IPS DF 6.9 (cell line): Measurements from ENCODE around the gene CELSR3.

Source experiments
- DNase-seq: peaks from one replicate; pipeline ENCODE4 v3.0.0-alpha.2; 2013; ENCODE audit warnings: low read depth, low spot score
- H3K27ac ChIP-seq: one replicate; pipeline ENCODE4 v1.5.1; 2013; ENCODE audit warnings: low read length, control low read depth
- H3K27me3 ChIP-seq: 2 replicates; pipeline ENCODE4 v1.6.1; 2013; ENCODE audit warnings: mild to moderate bottlenecking, low read length; ENCODE audit not compliant: control insufficient read depth, insufficient read depth
- H3K36me3 ChIP-seq: 2 replicates; pipeline ENCODE4 v1.6.1; 2013; ENCODE audit warnings: low read length; ENCODE audit not compliant: control insufficient read depth, insufficient read depth
- H3K4me1 ChIP-seq: 2 replicates; pipeline ENCODE4 v1.6.1; 2013; ENCODE audit warnings: low read length; ENCODE audit not compliant: control insufficient read depth, insufficient read depth
- H3K4me3 ChIP-seq: 2 replicates; pipeline ENCODE4 v1.5.1; 2013; ENCODE audit warnings: mild to moderate bottlenecking, low read length
- H3K9me3 ChIP-seq: 2 replicates; pipeline ENCODE4 v1.6.1; 2013; ENCODE audit warnings: low read length, inconsistent platforms; ENCODE audit not compliant: control insufficient read depth, insufficient read depth
- WGBS: extraction: QIAGEN DNeasy Blood & Tissue Kit; methylation state at CpG from one replicate; pipeline ENCODE4 v1.1.7; 2013; ENCODE audit warnings: mixed read lengths, missing lambda C conversion rate; ENCODE audit not compliant: insufficient read length, insufficient coverage; 5-methylcytosine and 5-hydroxymethylcytosine counted together

CELSR3 gene

DNA sequence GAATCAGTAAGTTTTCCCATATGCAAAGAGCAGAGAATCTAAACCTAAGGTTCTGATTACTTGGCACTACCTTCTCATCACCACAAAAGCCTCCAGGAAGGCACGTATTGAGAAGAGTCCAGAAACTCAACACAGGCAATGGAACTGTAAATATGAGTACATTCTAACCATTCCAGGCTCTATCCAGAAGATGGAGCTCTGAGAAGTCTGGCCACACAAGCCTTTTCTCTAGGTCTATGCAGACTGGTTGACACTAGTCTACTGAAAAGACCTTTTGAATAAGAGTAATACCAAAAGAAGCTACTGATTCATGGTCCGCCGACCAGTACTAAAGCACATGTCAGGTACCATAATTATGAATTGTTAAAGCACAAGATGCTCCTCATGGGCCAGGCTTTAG lies 35.3 kb upstream of the CELSR3 start:
- H3K27ac ChIP-seq, result no peak overlapping the region
- DNase-seq, result no peak
- WGBS, result no CpG with 5 or more reads among the region's 3 CpGs
- H3K36me3 ChIP-seq, result peaks cover 17% of the 10 kb centered on the region
- H3K9me3 ChIP-seq, result no peaks in the 10 kb centered on the region
- H3K27me3 ChIP-seq, result no peaks in the 10 kb centered on the region
- peaks cover 4% of the 10 kb centered on the region; the same call in 1 of the 2 replicates for H3K4me1 ChIP-seq
- no peak overlapping the region for H3K4me3 ChIP-seq

DNA sequence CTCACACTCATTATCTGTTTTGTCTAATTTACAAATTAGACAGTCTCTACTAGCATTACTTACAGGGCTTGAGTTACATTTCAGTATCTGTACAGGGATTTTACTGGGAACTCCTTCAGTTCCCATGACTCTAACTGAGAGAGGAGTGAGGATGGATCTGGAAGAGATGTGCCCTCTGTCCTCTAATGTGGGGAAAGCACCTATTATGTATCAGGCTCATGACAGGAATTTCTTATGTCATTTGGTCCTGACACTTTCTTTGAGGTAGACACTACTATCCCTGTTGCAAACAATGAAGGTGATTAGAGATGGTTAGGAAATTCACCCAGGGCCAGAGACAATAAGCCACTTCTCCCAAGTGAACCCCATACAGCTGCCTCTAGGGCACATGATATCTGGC lies 33.9 kb upstream of the CELSR3 start:
- Histone ChIP-seq H3K27ac (no peak overlapping the region), H3K4me1 (peaks cover 1% of the 10 kb centered on the region; the same call in 1 of the 2 replicates), H3K27me3 (no peaks in the 10 kb centered on the region), H3K36me3 (peaks cover 25% of the 10 kb centered on the region), H3K9me3 (no peaks in the 10 kb centered on the region), H3K4me3 (no peak overlapping the region)
- no peak for DNase-seq

DNA sequence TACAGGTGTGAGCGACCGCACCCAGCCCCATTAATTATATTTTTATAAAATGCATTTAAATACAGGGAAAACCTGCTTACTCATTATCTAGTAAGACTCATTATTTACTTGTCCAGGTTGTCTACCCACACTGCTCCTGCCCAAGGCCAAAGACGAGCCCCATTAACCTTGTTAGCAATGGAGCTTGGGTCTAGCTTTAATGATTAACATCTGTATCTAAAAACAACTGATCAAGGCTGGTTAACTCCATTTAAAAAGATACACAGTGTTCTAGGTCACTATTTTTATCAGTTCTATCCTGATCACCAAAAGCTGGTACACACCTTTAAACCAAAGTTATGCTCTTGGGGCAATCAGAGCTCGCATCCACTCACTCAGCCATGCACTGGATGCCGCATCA lies 33.5 kb upstream of the CELSR3 start:
- Histone ChIP-seq H3K9me3 (no peaks in the 10 kb centered on the region), H3K36me3 (peaks cover 25% of the 10 kb centered on the region), H3K4me1 (peaks cover 1% of the 10 kb centered on the region; the same call in 1 of the 2 replicates), H3K4me3 (no peak overlapping the region), H3K27me3 (no peaks in the 10 kb centered on the region), H3K27ac (no peak overlapping the region)
- no CpG with 5 or more reads among the region's 5 CpGs for WGBS
- no peak for DNase-seq

DNA sequence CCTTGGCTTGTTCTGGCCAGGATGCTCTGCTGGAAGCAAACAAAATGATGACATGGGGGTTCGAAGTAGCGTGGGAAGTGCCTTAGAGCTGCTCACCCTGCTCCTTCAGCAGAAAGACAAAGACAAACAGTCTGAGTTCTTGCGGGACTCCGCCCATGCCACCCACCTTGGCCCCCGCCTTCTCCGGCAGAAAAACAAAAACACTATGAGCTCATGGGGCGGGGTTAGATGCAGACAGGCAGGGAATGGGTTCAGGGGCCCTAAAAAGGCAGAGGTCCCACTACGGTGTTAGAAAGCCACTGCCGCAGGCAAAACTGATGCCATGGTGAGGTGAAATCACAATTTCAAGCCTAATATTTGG lies 32.7 kb upstream of the CELSR3 start:
- Histone ChIP-seq H3K36me3 (peaks cover 27% of the 10 kb centered on the region), H3K9me3 (no peaks in the 10 kb centered on the region), H3K27ac (no peak overlapping the region), H3K4me3 (no peak overlapping the region), H3K4me1 (peaks cover 1% of the 10 kb centered on the region; the same call in 1 of the 2 replicates), H3K27me3 (no peaks in the 10 kb centered on the region)
- no CpG with 5 or more reads among the region's 9 CpGs for WGBS
- peak; percentile 55 for DNase-seq

DNA sequence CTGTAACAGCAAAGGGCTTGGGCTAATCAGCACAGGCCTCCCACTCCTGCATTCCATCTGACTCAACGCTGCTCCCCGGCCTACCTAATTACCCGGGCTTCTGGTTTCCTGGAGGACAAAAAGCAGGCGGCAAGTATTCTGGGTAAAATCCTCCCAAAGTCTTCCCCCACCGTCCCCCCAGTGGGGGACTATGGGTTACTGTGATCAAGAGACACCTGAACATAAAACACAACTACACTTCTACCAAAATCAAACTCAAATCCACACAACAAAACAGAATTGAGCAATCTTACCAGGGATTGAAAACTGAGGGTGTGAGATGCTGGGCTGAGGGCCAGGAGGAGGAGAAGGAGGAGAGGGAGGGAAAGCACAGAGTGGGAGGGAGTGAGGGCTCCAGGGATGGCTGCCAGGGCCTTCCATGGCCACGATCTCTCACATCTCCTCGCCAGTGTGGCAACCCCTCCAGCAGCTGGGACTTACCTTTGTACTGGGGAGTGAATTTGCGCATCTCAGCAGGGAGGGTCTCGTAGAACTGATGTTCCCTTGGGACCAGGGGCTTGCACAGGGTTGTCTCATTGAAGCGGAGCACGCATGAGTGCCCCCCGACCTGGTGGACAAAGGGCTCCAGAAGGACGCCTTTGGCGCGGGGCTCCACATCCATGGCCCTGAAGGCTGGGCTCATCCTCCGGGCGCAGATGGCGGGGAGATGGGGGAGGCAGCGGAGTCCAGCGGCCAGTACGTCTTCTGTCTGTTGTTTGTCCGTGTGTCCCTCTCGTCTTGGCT lies 32.1 kb upstream of the CELSR3 start:
- H3K4me1 ChIP-seq, result peaks cover 1% of the 10 kb centered on the region; the same call in 1 of the 2 replicates
- H3K9me3 ChIP-seq, result no peaks in the 10 kb centered on the region
- no peak overlapping the region for H3K4me3 ChIP-seq
- H3K27ac ChIP-seq, result no peak overlapping the region
- no CpG with 5 or more reads among the region's 23 CpGs for WGBS
- DNase-seq, result no peak
- H3K36me3 ChIP-seq, result peaks cover 31% of the 10 kb centered on the region
- no peaks in the 10 kb centered on the region for H3K27me3 ChIP-seq

DNA sequence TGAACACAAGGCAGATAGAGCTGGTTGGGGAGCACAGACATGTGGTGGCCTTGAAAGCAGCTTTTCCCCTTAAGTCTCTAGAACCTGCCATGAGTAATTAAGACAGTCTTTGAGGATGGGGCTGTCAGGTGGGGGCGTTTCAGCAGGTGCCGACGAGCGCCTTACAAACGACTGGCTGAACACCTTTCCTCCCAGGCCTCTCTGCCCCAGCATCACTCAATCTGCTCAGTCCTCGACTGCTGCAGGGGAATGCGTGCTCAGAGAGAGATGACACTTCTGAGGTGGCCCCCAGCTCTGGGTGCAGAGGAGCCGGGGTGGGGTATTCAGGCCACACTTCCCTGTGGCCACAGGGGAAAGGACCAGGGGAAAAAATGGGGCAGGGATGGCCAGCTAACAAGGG lies 31.1 kb upstream of the CELSR3 start:
- no peak for DNase-seq
- Histone ChIP-seq H3K27ac (no peak overlapping the region), H3K9me3 (no peaks in the 10 kb centered on the region), H3K4me1 (peaks cover 1% of the 10 kb centered on the region; the same call in 1 of the 2 replicates), H3K4me3 (no peak overlapping the region), H3K27me3 (no peaks in the 10 kb centered on the region), H3K36me3 (peaks cover 39% of the 10 kb centered on the region)
- WGBS, result no CpG with 5 or more reads among the region's 8 CpGs

DNA sequence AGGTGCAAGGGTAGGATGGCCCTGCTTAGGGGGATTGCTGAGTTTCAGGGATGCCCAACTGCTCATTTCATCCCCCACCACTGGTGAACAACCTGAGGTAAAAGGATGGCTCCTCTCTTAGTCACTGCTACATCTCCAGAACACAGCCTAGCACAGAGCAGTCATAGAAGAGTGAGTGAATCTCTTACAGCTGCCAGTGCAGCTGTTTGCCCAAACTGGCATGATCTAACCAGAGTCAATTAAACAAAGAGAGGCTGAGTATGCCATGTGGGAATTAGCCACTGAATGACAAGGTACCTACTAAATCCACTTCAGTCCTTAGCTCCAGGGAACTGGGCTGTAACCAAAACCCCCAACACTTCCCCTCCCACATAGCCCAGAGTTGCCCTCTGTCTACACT lies 29.9 kb upstream of the CELSR3 start:
- Histone ChIP-seq H3K36me3 (peaks cover 50% of the 10 kb centered on the region), H3K27ac (no peak overlapping the region), H3K9me3 (no peaks in the 10 kb centered on the region), H3K4me1 (peaks cover 1% of the 10 kb centered on the region; the same call in 1 of the 2 replicates), H3K27me3 (no peaks in the 10 kb centered on the region), H3K4me3 (no peak overlapping the region)
- no peak for DNase-seq

DNA sequence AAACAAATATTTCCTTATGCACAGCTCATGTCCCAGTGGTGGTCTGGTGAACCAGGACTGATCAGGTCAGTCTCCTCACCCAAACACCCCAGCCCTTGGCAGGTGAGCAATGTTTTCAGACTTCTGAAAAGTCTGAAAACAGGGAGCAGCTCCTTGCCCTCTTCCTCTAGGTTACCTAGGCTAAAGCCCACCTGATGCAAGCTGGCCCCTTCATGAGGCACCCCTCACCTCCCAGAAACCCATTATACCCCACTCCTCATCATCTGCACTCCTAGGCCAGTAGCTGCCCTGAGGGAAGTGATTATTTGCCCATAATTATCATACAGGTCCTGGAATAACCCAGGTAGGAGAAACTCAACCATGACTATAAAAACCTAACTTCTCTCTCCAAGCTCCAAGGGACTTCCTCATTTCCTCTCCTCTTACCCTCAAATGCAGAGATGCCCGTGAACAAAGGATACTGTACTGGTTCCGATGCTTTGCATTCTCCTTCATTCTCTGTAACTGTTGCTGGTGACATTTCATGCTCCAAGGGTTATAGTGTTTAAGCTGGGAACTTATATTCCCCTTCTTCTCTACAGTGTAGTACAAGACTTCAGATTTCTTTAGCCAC lies 28.3 kb upstream of the CELSR3 start:
- no peak overlapping the region for H3K4me3 ChIP-seq
- peaks cover 52% of the 10 kb centered on the region for H3K36me3 ChIP-seq
- H3K9me3 ChIP-seq, result no peaks in the 10 kb centered on the region
- DNase-seq, result no peak
- no peak overlapping the region for H3K27ac ChIP-seq
- no CpG with 5 or more reads among the region's 2 CpGs for WGBS
- H3K4me1 ChIP-seq, result no peaks in the 10 kb centered on the region; the same call in 1 of the 2 replicates
- no peaks in the 10 kb centered on the region for H3K27me3 ChIP-seq

DNA sequence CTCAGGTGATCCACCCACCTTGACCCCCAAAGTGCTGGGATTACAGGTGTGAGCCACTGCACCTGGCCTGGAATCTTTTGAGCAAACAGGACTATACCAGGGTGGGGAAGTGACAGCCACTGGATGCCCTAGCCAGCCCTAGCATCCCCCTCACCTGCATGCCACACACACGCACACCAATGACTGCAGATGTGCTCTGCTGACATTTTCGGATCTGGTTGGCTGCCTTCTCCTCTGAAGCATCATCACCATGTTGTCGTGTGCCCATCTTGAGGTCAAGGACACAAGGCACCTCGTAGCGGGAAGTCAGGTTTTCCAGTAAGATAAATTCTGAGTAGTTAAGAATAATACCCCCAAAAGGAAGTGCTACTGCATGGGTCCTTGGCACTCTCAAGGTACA lies 26.7 kb upstream of the CELSR3 start:
- Histone ChIP-seq H3K27me3 (no peaks in the 10 kb centered on the region), H3K27ac (no peak overlapping the region), H3K4me1 (0 out of 2 replicates have a peak, but pooled peaks cover 3% of the 10 kb centered on the region), H3K9me3 (no peaks in the 10 kb centered on the region), H3K36me3 (peaks cover 45% of the 10 kb centered on the region), H3K4me3 (no peak overlapping the region)
- WGBS, result no CpG with 5 or more reads among the region's 5 CpGs
- no peak for DNase-seq

DNA sequence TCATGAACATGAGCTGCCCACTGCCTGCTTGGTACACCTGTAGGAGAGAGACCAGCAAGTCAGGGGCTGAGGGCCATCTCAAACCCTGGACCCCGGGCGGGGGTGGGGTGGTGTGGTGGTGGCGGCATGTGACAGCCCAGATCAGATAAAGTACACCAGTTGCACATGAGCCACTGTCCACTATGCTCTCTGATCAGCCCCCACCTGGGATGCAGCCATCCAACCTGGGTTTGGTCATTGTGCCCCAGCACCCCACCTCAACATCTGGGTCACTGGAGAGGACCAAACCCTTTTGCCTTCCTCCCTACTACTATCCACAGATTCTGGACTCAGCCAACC lies 26.0 kb upstream of the CELSR3 start:
- no peaks in the 10 kb centered on the region for H3K9me3 ChIP-seq
- no peak overlapping the region for H3K27ac ChIP-seq
- peaks cover 42% of the 10 kb centered on the region for H3K36me3 ChIP-seq
- H3K4me3 ChIP-seq, result no peak overlapping the region
- WGBS, result no CpG with 5 or more reads among the region's 3 CpGs
- 0 out of 2 replicates have a peak, but pooled peaks cover 3% of the 10 kb centered on the region for H3K4me1 ChIP-seq
- no peak for DNase-seq
- H3K27me3 ChIP-seq, result no peaks in the 10 kb centered on the region
